COLO668 (cell line): ENCODE results near the gene XXYLT1.
"Not testable (repeated sequence)": the region's sequence is repeated elsewhere in the genome, so short reads cannot be mapped to it uniquely, and the experiment has no call there.

ENCODE experiments used
- DNase-seq: peaks from one replicate; lab custom pipeline; 2025; ENCODE audit not compliant: unreplicated experiment; lab: John Stamatoyannopoulos, UW

XXYLT1 gene, protein sequence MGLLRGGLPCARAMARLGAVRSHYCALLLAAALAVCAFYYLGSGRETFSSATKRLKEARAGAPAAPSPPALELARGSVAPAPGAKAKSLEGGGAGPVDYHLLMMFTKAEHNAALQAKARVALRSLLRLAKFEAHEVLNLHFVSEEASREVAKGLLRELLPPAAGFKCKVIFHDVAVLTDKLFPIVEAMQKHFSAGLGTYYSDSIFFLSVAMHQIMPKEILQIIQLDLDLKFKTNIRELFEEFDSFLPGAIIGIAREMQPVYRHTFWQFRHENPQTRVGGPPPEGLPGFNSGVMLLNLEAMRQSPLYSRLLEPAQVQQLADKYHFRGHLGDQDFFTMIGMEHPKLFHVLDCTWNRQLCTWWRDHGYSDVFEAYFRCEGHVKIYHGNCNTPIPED

GRCh38 chr3:195270817-195271409 is at the start of gene XXYLT1:
TSS of gene XXYLT1 (minus strand) at chr3:195271159. CDS start at chr3:195271058, 101 bp downstream.
- DNase-seq: peak; percentile 89

DNA sequence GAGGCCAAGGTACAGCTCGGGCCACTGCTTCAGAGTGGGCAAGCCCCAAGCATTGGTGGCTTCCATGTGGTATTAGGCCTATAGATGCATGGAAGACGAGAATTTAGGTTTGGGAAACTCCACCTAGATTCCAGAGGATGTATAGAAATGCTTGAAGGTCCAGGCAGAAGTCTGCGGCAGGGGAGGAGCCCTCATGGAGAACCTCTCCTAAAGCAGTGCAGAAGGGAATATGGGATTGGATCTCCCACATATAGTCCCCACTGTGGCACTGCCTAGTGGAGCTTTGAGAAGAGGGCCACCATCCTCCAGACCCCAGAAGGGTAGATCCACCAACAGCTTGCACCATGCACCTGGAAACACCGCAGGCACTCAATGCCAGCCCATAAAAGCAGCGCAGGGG is 48.1 kb upstream of the XXYLT1 start:
- no peak for DNase-seq

DNA sequence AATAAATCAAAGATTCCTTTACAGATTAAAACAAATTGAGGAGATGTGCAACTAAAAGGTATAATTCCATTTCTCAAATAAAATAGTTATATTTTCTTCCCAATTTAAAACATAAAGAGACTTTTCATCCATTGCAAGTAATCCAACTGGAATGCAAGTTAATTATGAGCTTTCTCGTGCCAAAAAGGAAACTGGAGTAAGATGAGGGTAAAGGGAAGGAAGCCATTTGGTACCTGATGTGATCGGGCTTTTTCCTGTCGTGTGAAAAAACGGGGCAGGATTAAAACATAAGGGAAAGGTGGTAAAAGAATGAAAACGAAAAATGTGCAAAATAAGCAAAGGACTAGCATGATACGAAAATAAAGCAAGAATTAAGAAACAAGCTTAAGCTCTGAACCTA is 41.8 kb upstream of the XXYLT1 start:
- DNase-seq: no peak

DNA sequence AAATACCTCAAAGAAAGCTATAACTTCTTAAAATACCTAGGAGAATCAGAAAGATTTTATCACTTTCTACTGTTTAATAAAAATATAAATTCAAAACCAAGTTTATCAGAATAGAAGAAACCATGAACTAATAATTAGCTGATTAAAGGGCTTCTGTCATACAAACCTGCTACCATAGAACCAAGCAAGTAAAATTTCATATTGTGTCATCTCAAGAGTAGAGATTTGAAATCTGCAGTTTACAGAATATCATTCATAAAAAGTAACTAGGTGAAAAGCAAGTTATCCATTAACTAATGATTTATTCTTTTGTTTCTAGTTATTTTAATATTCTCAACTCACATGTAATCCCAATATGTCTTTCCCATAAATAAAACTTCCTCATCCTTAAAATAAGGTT is 36.8 kb upstream of the XXYLT1 start:
- no peak for DNase-seq

GRCh38 chr3:195306369-195306768 is 35.4 kb upstream of the XXYLT1 start:
- DNase-seq: no peak

DNA sequence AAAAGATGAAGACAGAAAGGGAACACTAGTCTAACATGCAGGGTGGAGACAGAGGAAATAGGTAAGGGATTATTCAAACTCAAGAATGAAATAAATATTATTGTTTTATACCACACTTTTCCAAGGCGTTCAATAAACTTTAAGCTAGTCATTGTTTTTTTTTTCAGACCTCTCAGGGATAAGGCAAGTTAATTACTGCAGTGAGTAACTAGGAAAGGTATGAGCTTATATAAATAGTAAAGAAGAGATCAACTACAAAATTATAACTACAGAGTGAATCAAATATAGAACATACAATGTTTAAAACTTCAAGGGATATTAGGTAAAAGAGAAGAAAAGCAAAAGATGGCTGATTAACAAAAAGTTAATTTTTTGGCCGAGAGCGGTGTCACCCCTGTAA is 31.5 kb upstream of the XXYLT1 start:
- no peak for DNase-seq

- no peak for DNase-seq
These were observed 26.5 kb upstream of the XXYLT1 start for GRCh38 chr3:195297446-195297845.

DNA sequence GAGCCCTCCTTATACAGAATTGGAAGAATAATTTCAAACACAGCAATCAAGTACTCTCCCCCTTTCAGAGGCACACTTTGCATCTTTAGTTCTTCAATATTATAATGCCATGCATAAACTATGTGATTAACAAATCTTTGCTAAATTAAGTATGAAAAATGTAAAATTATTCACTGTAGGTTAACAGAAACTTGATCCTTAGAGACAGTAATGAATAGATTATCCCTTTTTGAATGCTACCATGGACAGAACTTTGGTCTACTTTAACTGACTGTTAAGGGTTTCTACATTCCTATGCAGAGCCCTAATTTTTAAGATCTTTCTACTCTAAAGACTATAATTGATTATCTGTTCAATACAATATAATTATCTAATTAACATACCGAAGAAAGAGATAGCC is 25.7 kb upstream of the XXYLT1 start:
- no peak for DNase-seq

DNA sequence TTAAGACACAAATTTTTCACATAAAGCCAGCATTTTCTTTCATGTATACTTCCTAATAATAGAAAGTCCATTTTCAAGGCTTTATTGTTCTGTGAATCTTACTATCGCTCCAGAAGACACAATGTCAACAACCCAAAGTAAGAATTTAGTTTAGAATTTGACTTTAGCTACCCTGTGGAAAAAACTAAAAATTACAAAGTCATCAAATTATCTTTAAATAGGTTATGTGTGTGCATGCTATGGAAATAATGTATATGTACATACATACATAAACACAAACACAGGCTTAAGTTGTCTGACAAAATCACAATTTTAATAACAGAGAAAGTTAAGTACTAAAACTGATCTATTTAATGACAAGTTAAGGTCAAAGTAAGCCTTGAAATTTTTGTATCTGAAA is 20.2 kb upstream of the XXYLT1 start:
- DNase-seq: no peak

DNA sequence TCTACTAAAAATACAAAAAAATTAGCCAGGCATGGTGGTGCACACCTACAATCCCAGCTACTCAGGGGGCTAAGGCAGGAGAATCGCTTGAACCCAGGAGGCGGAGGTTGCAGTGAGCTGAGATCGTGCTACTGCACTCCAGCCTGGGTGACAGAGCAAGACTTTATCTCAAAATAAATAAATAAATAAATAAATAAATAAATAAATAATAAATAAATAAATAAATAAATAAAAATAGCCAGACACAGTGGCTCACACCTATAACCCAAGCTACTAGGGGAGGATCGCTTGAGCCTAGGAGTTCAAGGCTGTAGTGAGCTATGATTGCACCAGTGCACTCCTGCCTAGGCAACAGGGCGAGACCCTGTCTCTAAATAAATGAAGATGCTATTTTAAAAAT is 19.7 kb upstream of the XXYLT1 start:
- not testable (repeated sequence) for DNase-seq

GRCh38 chr3:195286115-195286872 is 15.3 kb upstream of the XXYLT1 start:
- no peak for DNase-seq

DNA sequence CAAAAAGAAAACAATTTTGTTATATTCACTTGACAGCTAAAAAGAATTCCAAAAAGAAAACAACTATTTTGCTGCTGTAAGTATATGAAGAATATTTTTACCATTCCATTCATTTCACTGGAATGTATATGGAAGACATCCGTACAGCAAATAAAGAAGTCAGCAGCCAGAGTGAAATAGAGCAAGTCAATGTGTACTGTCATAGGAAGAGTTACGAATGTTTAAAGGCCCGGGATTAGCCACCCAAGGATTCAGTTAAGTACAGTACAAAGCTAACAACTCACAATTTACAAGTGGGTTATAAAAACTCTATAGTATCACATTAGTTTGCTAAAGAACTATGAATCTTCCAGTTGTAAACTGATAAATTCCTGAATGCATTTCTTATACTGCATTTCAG is 14.4 kb upstream of the XXYLT1 start:
- DNase-seq: no peak

DNA sequence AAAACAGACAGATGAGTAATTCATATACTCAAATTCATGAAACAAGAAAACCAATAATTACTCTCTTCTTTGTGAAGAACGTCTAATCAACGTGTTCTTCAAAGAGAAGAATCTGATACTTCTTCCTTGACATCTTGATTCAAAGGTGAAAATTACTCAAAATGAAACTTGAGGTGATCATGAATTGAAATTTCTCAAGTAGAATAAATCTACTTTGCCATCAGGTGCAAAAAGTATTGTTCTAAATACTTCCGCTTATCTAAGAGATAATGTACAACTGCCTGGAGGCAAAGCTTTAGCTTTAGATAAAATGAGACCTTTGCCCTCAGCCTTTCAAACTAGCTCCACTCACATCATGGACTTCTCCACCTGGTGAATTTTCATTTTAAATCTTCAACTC is 13.9 kb upstream of the XXYLT1 start:
- DNase-seq: no peak

GRCh38 chr3:195282961-195283360 is 12.0 kb upstream of the XXYLT1 start:
- DNase-seq: no peak

DNA sequence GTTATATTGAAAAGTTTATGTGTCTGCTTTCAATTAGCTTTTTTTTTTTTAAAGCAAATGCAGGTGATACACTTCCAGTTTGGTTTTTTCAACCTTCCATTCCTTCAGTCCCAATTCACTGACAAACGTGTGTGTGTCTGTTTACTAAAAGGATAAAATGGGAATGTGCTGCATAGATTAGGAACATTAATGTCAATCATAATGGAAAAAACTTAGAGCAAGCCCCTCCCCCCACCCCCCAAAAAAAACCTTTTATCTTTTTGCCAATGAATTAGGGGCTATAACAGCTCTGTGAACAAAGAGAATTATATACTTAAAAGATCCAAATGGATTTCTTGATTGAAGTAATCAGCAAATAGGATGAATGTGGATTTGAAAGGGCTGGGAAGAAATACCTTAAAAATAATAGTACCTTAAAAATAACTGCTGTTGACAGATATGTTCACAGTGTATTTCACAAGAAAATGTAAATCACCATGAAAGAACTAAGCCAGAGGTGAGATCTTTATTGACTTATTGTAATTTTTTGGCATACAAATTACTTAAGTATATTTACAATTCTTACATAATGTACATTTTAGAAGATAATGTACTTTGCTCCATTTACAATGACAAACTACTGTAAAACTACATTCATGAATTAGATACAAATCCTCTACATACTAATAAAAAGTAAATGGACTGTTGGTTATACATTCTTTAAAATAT is 3.5 kb upstream of the XXYLT1 start:
- DNase-seq: no peak

GRCh38 chr3:195271410-195272243 is 668 bp upstream of the XXYLT1 start:
- peak; percentile 78 for DNase-seq

GRCh38 chr3:195270079-195270816 is 711 bp downstream of the XXYLT1 start:
- peak; percentile 50 for DNase-seq

- no peak for DNase-seq
These were observed 1.4 kb downstream of the XXYLT1 start for GRCh38 chr3:195269375-195270078.
